ENCODE data around the gene SKIDA1.
A peak's percentile ranks its signal among the peaks of the same experiment; 100 is the strongest.
"Not testable (repeated sequence)": the region's sequence is repeated elsewhere in the genome, so short reads cannot be mapped to it uniquely, and the experiment has no call there.

SKIDA1 gene
- 0.75 reads per million for total RNA-seq

- peak; percentile 33 for DNase-seq
These were observed at the start of gene SKIDA1 for GRCh38 chr10:21525367-21526187. Gene SKIDA1, minus strand, starts transcription at chr10:21525682. Its CDS starts 7,860 bp downstream, at chr10:21517822.

- not testable (repeated sequence) for DNase-seq
These were observed 49.0 kb upstream of the SKIDA1 start for GRCh38 chr10:21574514-21574913.

- no peak for DNase-seq
These were observed 47.1 kb upstream of the SKIDA1 start for GRCh38 chr10:21572578-21572977.

- no peak for DNase-seq
These were observed 45.5 kb upstream of the SKIDA1 start for GRCh38 chr10:21570761-21571521.

GRCh38 chr10:21558984-21559383 lies 33.5 kb upstream of the SKIDA1 start:
- not testable (repeated sequence) for DNase-seq

- no peak for DNase-seq
These were observed 31.0 kb upstream of the SKIDA1 start for GRCh38 chr10:21556527-21556926.

- no peak for DNase-seq
These were observed 27.2 kb upstream of the SKIDA1 start for GRCh38 chr10:21552638-21553037.

GRCh38 chr10:21547246-21547645 lies 21.8 kb upstream of the SKIDA1 start:
- DNase-seq = no peak

- DNase-seq = not testable (repeated sequence)
These were observed 15.2 kb upstream of the SKIDA1 start for GRCh38 chr10:21540701-21541100.

GRCh38 chr10:21536874-21537273 lies 11.4 kb upstream of the SKIDA1 start:
- no peak for DNase-seq

GRCh38 chr10:21535976-21536375 lies 10.5 kb upstream of the SKIDA1 start:
- DNase-seq = not testable (repeated sequence)

GRCh38 chr10:21535494-21535965 lies 10.0 kb upstream of the SKIDA1 start:
- no peak for DNase-seq

GRCh38 chr10:21534604-21535493 lies 9.4 kb upstream of the SKIDA1 start:
- DNase-seq = peak; percentile 50

- DNase-seq = no peak
These were observed 8.8 kb upstream of the SKIDA1 start for GRCh38 chr10:21534280-21534586.

GRCh38 chr10:21533467-21534279 lies 8.2 kb upstream of the SKIDA1 start, which contains the start of gene MLLT10:
Gene MLLT10, plus strand, starts transcription at chr10:21534232. Its CDS starts 413 bp downstream, at chr10:21534645.
- DNase-seq = peak; percentile 87

GRCh38 chr10:21532694-21533466 lies 7.4 kb upstream of the SKIDA1 start:
- no peak for DNase-seq

GRCh38 chr10:21531164-21531563 lies 5.7 kb upstream of the SKIDA1 start:
- no peak for DNase-seq

GRCh38 chr10:21530641-21531040 lies 5.2 kb upstream of the SKIDA1 start:
- no peak for DNase-seq

GRCh38 chr10:21530168-21530567 lies 4.7 kb upstream of the SKIDA1 start:
- no peak for DNase-seq

GRCh38 chr10:21529032-21529910 lies 3.8 kb upstream of the SKIDA1 start:
- no peak for DNase-seq

Measured in effector CD4-positive, alpha-beta T cell (primary cell).